Neural cell (in vitro differentiated cells): ENCODE measurements around the gene GGCX. TPM values are rescaled to one million over a fixed set of nuclear protein-coding genes. Genes with fewer than 3 reads are reported as not detected.

Source experiments
- H2AFZ ChIP-seq: fragments of 200-600, 300-800 bp; sonication (generic), shearing (Covaris generic); 2 replicates; pipeline ENCODE4 v1.6.0; 2014; ENCODE audit warnings: low read depth, mild to moderate bottlenecking, antibody characterized with exemption, low read length, moderate library complexity
- H3F3A ChIP-seq: fragments of 200-600 bp; shearing (Covaris generic); 2 replicates; pipeline ENCODE4 v1.6.1; 2016; ENCODE audit warnings: mild to moderate bottlenecking, moderate library complexity, mixed read lengths, antibody characterized with exemption, low read length; ENCODE audit not compliant: insufficient read depth, poor library complexity, severe bottlenecking
- H3K27ac ChIP-seq: fragments of 200-600, 300-800 bp; sonication (generic), shearing (Covaris generic); 2 replicates; pipeline ENCODE4 v1.5.1; 2014; ENCODE audit warnings: mild to moderate bottlenecking, low read length, moderate library complexity
- H3K27me3 ChIP-seq: fragments of 300-800, 200-600 bp; sonication (generic), shearing (Covaris generic); 2 replicates; pipeline ENCODE4 v1.6.0; 2014; ENCODE audit warnings: mild to moderate bottlenecking, low read depth, low read length, moderate library complexity; ENCODE audit not compliant: insufficient read depth
- H3K36me3 ChIP-seq: fragments of 300-800, 200-600 bp; sonication (generic), shearing (Covaris generic); 2 replicates; pipeline ENCODE4 v1.5.1; 2014; ENCODE audit warnings: mild to moderate bottlenecking, antibody characterized with exemption, low read length, moderate library complexity; ENCODE audit not compliant: insufficient read depth
- H3K4me2 ChIP-seq: fragments of 300-800, 200-600 bp; sonication (generic), shearing (Covaris generic); 2 replicates; pipeline ENCODE4 v1.6.0; 2014; ENCODE audit warnings: mild to moderate bottlenecking, low read length
- H3K4me3 ChIP-seq: fragments of 300-800, 200-600 bp; sonication (generic), shearing (Covaris generic); 2 replicates; pipeline ENCODE4 v1.5.1; 2014; ENCODE audit warnings: mild to moderate bottlenecking, low read length, moderate library complexity
- H3K79me2 ChIP-seq: fragments of 200-600 bp; shearing (Covaris generic); replicated peaks from 2 replicates; pipeline ENCODE4 v1.6.0; 2014; ENCODE audit warnings: mild to moderate bottlenecking, low read length, moderate library complexity; ENCODE audit not compliant: insufficient read depth
- H3K9ac ChIP-seq: fragments of 300-800, 200-600 bp; sonication (generic), shearing (Covaris generic); 2 replicates; pipeline ENCODE4 v1.6.1; 2016; ENCODE audit warnings: mild to moderate bottlenecking, low read length, mixed read lengths
- H3K9me2 ChIP-seq: fragments of 200-600 bp; shearing (Covaris generic); 2 replicates; pipeline ENCODE4 v1.6.1; 2016; ENCODE audit warnings: mild to moderate bottlenecking, low read length, mixed read lengths; ENCODE audit not compliant: insufficient read depth
- H3K9me3 ChIP-seq: fragments of 200-600, 300-800 bp; sonication (generic), shearing (Covaris generic); 2 replicates; pipeline ENCODE4 v1.6.1; 2016; ENCODE audit warnings: mild to moderate bottlenecking, mixed run types, low read length, moderate library complexity, mixed read lengths
- H4K20me1 ChIP-seq: fragments of 200-600 bp; shearing (Covaris generic); 2 replicates; pipeline ENCODE4 v1.6.1; 2016; ENCODE audit warnings: mild to moderate bottlenecking, mixed run types; ENCODE audit not compliant: insufficient read depth
- CTCF ChIP-seq: fragments of 450-650 bp; IDR thresholded peaks from 2 replicates; pipeline ENCODE4 v1.5.1; 2014; ENCODE audit warnings: antibody characterized with exemption, mild to moderate bottlenecking, moderate library complexity; ENCODE audit not compliant: poor library complexity, severe bottlenecking
- EP300 ChIP-seq: fragments of 450-650 bp; conservative IDR thresholded peaks from 2 replicates; pipeline ENCODE4 v1.6.1; 2014; ENCODE audit warnings: antibody characterized with exemption, mild to moderate bottlenecking, moderate library complexity; ENCODE audit not compliant: poor library complexity, severe bottlenecking
- EZH2 ChIP-seq: fragments of 200-600, 300-800 bp; shearing (Covaris generic), sonication (generic); IDR thresholded peaks from 2 replicates; pipeline ENCODE4 v1.6.1; 2014; ENCODE audit warnings: antibody characterized with exemption, low read length, borderline replicate concordance, mild to moderate bottlenecking; ENCODE audit not compliant: insufficient read depth, poor library complexity, severe bottlenecking
- MXI1 ChIP-seq: fragments of 450-650 bp; conservative IDR thresholded peaks from 2 replicates; pipeline ENCODE4 v1.6.1; 2014; ENCODE audit warnings: antibody characterized with exemption, mild to moderate bottlenecking; ENCODE audit not compliant: poor library complexity, severe bottlenecking
- POLR2AphosphoS5 ChIP-seq: IDR thresholded peaks from 2 replicates; pipeline ENCODE4 v1.6.1; 2012
- RAD21 ChIP-seq: fragments of 450-650 bp; conservative IDR thresholded peaks from 2 replicates; pipeline ENCODE4 v1.6.1; 2014; ENCODE audit warnings: antibody characterized with exemption, mild to moderate bottlenecking, moderate library complexity
- REST ChIP-seq: IDR thresholded peaks from 2 replicates; pipeline ENCODE4 v1.6.1; 2012; ENCODE audit warnings: borderline replicate concordance
- SMC3 ChIP-seq: fragments of 450-650 bp; conservative IDR thresholded peaks from 2 replicates; pipeline ENCODE4 v1.6.1; 2014; ENCODE audit warnings: antibody characterized with exemption, mild to moderate bottlenecking, moderate library complexity; ENCODE audit not compliant: poor library complexity
- TAF1 ChIP-seq: IDR thresholded peaks from 2 replicates; pipeline ENCODE4 v1.6.1; 2012; ENCODE audit warnings: low read depth
- polyA plus RNA-seq: library from polyadenylated mRNA; depleted of rRNA; stranded (reverse); fragments of >200 nt; gene quantifications from 2 replicates; pipeline ENCODE4 v1.2.3, GENCODE V29; 2014

Gene GGCX
- polyA plus RNA-seq, 1 donor from 2014 or later: 41.4 TPM

- no peaks in the 10 kb centered on the region for H3F3A ChIP-seq
- H3K4me3 ChIP-seq: no peak overlapping the region
- no peak overlapping the region for H3K4me2 ChIP-seq
- no peak overlapping the region for H3K9ac ChIP-seq
- H3K27me3 ChIP-seq: no peaks in the 10 kb centered on the region
- H2AFZ ChIP-seq: no peak overlapping the region
- H3K9me3 ChIP-seq: no peaks in the 10 kb centered on the region
- H3K27ac ChIP-seq: no peak overlapping the region
- no peaks in the 10 kb centered on the region for H3K36me3 ChIP-seq
- no peaks in the 10 kb centered on the region for H3K79me2 ChIP-seq
- H3K9me2 ChIP-seq: no peaks in the 10 kb centered on the region
- no peaks in the 10 kb centered on the region for H4K20me1 ChIP-seq
- no peak for TF ChIP-seq POLR2AphosphoS5
- no peak for TF ChIP-seq MXI1
- no peak for TF ChIP-seq EP300
Observed at GRCh38 chr2:85503851-85504777, 57.2 kb downstream of the GGCX start.

GRCh38 chr2:85503168-85503850, 58.0 kb downstream of the GGCX start:
- H3K4me3 ChIP-seq: no peak overlapping the region
- TF ChIP-seq MXI1: no peak
- TF ChIP-seq TAF1: no peak
- TF ChIP-seq POLR2AphosphoS5: no peak

GRCh38 chr2:85502720-85503119, 58.6 kb downstream of the GGCX start:
- Histone ChIP-seq H4K20me1 (no peaks in the 10 kb centered on the region), H3K4me2 (no peak overlapping the region), H3K79me2 (no peaks in the 10 kb centered on the region), H3K36me3 (no peaks in the 10 kb centered on the region), H3K9me3 (no peaks in the 10 kb centered on the region), H3K27ac (no peak overlapping the region), H3K9ac (no peak overlapping the region), H3F3A (no peaks in the 10 kb centered on the region), H3K4me3 (no peak overlapping the region), H3K9me2 (no peaks in the 10 kb centered on the region), H3K27me3 (no peaks in the 10 kb centered on the region), H2AFZ (no peak overlapping the region)
- no peak for TF ChIP-seq MXI1
- TF ChIP-seq EZH2: no peak
- TF ChIP-seq RAD21: no peak
- TF ChIP-seq SMC3: no peak
- TF ChIP-seq TAF1: no peak
- no peak for TF ChIP-seq EP300
- TF ChIP-seq CTCF: no peak
- TF ChIP-seq REST: no peak
- TF ChIP-seq POLR2AphosphoS5: no peak

More at GRCh38 chr2:85503168-85503850, 58.0 kb downstream of the GGCX start:
- no peak overlapping the region for H3K27ac ChIP-seq
- H3F3A ChIP-seq: no peaks in the 10 kb centered on the region
- no peaks in the 10 kb centered on the region for H3K9me2 ChIP-seq
- no peaks in the 10 kb centered on the region for H4K20me1 ChIP-seq
- H2AFZ ChIP-seq: no peak overlapping the region
- H3K36me3 ChIP-seq: no peaks in the 10 kb centered on the region
- no peaks in the 10 kb centered on the region for H3K9me3 ChIP-seq
- H3K79me2 ChIP-seq: no peaks in the 10 kb centered on the region
- H3K9ac ChIP-seq: no peak overlapping the region
- no peaks in the 10 kb centered on the region for H3K27me3 ChIP-seq
- H3K4me2 ChIP-seq: no peak overlapping the region
